Left cardiac atrium (tissue), 4 donors: ENCODE results near the gene MRM1. TPM values are rescaled to one million over a fixed set of nuclear protein-coding genes. Genes with fewer than 3 reads are reported as not detected.
A peak's percentile ranks its signal among the peaks of the same experiment; 100 is the strongest.
"Not testable (repeated sequence)": the region's sequence is repeated elsewhere in the genome, so short reads cannot be mapped to it uniquely, and the experiment has no call there.

Experiments used
- ATAC-seq, 2 donors: fragments of 200-7000 bp; cut with Tn5 transposase; one replicate each; pipeline ENCODE4 v1.9.1; 2020; ENCODE audit warnings: mild to moderate bottlenecking in 2 of 2, moderate library complexity in 2 of 2
- DNase-seq: peaks from one replicate; pipeline ENCODE4 v3.0.0-alpha.2; 2020
- intact Hi-C, 2 donors: fragments of 100-400 bp; cut with DNase I; formaldehyde crosslinking; loops; one replicate each; pipeline versions ENCODE4 v1.14.1 to v1.15.1; 2022 to 2023
- total RNA-seq, 2 donors: library from RNA; stranded (reverse); fragmentation: NEBNext Ultra II Directional; extraction: Animal tissue kit (Norgen Biotek cat#: 25700); gene quantifications; one replicate each; pipeline ENCODE4 v1.2.1, GENCODE V29; 2021
- donor health status: DM: no; HTN: yes; CAD: no.
- donor health status: DM: no; HTN: yes; CAD: no; lungs with severe emphysema.
- donor health status: DM: yes; HTN: yes; CAD: no.
- donor health status: Dilated cardiomyopathy.

Gene MRM1
- total RNA-seq, 2 donors from 2014 or later = 3.8 to 6.8 TPM

DNA sequence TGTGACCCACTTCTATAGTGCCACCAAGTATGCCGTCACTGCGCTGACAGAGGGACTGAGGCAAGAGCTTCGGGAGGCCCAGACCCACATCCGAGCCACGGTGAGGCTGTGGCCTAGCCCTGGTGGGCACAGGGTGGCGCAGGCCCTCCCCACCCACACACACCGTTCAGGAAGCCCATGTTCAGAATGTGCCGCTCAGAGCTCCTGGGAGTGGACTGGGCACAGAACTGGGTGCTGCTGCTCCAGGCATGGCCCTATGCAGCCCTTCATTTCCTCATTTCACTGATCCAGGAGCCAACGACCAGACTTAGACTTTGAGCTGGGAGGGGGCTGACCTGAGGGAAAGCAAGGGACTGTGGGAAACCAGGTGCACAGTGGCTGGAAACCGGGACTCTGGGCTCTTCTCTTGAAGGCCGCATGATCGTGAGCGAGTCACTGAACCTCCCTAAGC lies 2.4 kb upstream of the MRM1 start:
- ATAC-seq (no peak), DNase-seq (no peak)
- intact Hi-C loops = no loop called here

DNA sequence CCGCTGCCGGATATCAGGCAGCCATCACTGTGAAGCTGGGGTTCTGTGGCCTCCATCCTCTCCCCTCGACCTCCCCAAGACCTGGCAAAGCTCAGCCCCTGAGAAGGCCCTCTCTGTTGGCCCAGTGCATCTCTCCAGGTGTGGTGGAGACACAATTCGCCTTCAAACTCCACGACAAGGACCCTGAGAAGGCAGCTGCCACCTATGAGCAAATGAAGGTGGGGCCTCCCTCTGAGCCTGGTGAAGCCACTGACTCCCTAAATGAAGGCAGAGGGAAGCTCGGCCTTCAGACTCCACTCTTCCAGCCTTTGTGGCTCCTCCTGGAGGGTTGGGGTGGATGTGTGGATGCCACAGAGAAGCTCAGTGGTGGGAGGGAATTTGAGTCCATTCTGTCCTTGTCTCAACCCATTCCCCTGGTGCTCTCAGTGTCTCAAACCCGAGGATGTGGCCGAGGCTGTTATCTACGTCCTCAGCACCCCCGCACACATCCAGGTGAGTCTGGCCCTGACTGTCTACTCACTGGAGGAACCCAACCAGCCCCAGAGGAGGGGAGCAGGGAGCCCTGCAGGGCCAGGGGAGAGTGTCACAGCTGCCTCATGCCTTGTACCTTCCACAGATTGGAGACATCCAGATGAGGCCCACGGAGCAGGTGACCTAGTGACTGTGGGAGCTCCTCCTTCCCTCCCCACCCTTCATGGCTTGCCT lies 1.7 kb upstream of the MRM1 start:
- intact Hi-C loops = no loop called here
- DNase-seq (no peak), ATAC-seq (no peak)

GRCh38 chr17:36600465-36600864 lies 918 bp upstream of the MRM1 start:
- DNase-seq (no peak), ATAC-seq (no peak)
- intact Hi-C loops = no loop called here

DNA sequence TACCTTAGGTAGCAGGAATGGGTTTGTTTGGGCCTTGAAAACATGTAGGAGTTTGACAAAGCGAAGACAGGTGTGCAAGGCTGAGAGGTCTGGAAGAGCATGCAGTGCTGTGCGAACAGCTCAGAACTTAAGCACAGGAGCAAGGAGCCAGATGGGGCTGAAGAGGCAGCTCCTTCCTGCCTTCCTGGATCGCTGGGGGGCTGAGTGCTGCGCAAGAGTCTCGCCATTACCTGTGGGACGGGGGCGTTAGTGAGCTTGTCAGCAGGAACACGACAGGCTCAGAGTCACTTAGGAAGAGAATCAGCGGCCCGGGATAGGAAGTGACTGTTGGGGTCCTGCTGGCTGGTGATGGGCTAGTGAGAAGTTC lies 464 bp upstream of the MRM1 start:
- intact Hi-C loops = no loop called here
- ATAC-seq (peak in 1 of 2 donors; percentile 7), DNase-seq (no peak)

DNA sequence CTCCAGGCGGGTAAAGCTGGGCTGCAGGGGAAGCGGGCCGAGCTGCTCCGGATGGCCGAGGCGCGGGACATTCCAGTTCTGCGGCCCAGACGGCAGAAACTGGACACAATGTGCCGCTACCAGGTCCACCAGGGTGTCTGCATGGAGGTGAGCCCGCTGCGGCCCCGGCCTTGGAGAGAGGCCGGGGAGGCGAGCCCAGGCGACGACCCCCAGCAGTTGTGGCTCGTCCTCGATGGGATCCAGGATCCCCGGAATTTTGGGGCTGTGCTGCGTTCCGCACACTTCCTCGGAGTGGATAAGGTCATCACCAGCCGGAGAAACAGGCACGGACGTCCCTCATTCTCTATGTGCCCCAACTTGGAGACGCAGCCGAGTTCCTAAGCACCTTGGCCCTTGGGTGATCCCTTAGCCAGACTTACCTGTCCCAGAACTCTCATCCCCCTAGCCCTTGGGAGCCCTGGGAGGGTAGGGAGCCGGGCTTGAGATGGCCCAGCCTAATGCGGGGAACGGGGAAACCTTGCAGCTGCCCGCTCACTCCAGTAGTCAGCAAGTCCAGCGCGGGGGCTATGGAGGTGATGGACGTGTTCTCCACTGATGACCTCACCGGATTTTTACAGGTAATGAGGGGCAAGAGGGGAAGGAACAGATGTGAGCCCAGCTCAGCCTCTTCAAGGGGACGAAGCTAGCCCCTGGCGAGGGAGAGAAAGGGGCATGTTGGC lies 806 bp downstream of the MRM1 start:
- ATAC-seq = peak in 1 of 2 donors; percentile 46
- intact Hi-C loops = no loop called here
- DNase-seq = no peak

GRCh38 chr17:36602924-36603384 lies 1.6 kb downstream of the MRM1 start:
- intact Hi-C loops = no loop called here
- ATAC-seq = peak in 1 of 2 donors; percentile 10

GRCh38 chr17:36605028-36605427 lies 3.6 kb downstream of the MRM1 start:
- ATAC-seq, DNase-seq, intact Hi-C loops: not testable (repeated sequence)

More at GRCh38 chr17:36602924-36603384, 1.6 kb downstream of the MRM1 start:
- peak; percentile 56 for DNase-seq

DNA sequence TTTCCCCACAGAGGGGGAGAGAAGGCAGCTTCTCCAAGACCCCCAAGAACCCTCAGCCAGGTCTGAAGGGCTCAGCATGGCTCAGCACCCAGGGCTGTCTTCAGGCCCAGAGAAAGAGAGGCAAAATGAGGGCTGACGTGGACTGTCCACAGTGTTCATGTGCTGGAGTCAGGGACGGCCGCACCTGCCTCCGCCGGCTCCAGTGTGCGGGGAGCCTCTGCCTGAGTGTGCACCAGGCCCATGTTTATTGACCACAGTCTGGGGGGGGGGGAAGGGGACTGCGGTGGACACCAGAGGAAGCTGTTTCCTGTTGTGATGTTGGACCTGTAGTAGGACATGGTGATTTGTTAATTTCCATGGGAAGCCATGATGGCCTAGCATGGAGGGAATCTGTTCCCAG lies 6.9 kb downstream of the MRM1 start:
- intact Hi-C loops = no loop called here
- DNase-seq (no peak), ATAC-seq (no peak)

- DNase-seq (peak; percentile 42), ATAC-seq (peak; percentile 61 to 64)
- intact Hi-C loops = no loop called here
Observed at GRCh38 chr17:36608794-36609497, 7.6 kb downstream of the MRM1 start.

DNA sequence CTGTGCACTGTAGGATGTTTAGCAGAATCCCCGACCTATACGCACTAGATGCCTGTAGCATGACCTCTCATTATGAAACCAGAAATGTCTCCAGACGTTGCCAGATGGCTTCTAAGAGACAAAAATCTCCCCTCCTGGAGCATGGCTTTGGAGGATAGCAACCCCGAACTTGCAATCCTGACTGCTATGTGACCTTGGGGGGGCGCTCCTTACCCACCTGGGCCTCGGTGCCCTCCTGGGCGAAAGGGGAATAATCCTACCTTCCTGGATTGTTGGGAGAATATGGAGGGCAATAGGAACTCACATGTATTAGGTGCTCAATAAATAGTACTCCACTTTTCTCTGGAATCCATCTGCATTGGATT lies 8.1 kb downstream of the MRM1 start:
- intact Hi-C loops = no loop called here
- DNase-seq (no peak), ATAC-seq (no peak)

DNA sequence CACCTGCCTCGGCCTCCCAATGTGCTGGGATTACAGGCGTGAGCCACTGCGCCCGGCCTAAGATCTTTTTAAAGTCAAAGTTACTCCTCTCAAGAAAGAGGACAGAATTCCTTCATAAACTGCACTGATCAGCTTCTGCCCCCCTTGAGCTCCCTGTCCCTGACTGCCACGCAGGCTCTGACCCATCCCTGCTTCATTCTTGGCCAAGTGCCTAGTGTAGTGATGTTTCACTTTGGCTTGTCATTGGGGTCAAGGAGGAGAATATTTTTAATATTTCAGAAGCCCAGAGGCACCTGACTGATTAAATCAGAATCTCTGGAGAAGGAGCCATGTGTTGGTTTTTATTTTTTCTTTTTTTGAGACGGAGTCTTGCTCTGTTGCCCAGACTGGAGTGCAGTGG lies 9.1 kb downstream of the MRM1 start:
- no peak for ATAC-seq
- DNase-seq = no peak
- intact Hi-C loops = no loop called here

DNA sequence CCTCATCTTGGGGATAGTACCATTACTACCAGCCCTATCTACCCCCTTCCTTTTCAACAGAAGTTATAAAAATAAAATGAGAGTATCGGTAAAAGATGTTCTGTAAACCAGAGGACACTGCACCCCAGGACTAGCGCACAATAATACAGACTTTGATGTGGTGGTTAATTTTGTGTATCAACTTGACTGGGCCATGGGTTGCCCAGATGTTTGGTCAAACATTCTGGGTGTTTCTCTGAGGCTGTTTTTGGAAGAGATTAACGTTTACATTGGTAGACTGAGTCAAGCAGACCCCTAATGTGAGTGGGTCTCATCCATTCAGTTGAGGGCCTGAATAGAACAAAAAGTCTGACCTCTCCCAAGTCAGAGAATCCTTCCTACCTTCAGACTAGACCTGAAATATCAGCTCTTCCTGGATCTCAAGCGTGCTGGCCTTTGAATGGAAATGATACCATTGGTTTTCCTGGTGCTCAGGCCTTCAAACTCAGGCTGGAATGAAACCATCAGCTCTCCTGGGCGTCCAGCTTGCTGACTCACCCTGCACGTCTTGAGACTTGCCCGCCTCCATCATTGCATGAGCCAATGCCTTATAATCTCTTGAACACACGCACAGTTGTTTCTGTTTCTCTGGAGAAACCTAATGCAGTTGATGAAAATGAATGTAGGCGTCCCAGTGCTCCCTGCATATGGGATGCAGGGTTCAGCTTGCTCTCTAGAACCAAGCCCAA lies 10.1 kb downstream of the MRM1 start:
- intact Hi-C loops = no loop called here
- peak in 1 of 2 donors; percentile 40 for ATAC-seq

GRCh38 chr17:36612323-36612722 lies 10.9 kb downstream of the MRM1 start:
- intact Hi-C loops = no loop called here
- ATAC-seq (no peak), DNase-seq (no peak)

More for the DNA sequence above, 10.1 kb downstream of the MRM1 start:
- no peak for DNase-seq

- ATAC-seq = no peak
Observed at GRCh38 chr17:36613155-36613554, 11.8 kb downstream of the MRM1 start.

DNA sequence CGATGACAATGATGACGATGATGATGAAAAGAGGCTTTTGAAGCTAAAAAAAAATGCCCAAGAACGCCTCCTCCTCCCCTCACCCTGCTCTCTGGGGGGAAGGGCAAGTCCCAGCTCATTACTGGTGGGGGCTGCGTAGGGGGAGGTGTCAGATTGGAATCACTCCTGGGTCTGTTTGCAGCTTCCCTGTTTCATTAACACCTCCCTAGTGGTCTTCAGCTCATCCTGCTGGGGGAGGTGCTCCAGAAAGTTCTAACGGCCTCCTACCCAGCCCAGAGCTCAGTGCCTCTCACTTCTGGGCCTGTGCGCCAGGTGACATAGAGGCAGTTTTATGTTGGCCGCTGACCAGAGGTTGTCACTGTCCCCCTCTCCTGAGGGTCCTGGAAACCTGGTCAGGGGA lies 12.7 kb downstream of the MRM1 start:
- intact Hi-C loops = no loop called here
- DNase-seq (no peak), ATAC-seq (no peak)

More at GRCh38 chr17:36613155-36613554, 11.8 kb downstream of the MRM1 start:
- intact Hi-C loops = no loop called here
- DNase-seq = no peak

DNA sequence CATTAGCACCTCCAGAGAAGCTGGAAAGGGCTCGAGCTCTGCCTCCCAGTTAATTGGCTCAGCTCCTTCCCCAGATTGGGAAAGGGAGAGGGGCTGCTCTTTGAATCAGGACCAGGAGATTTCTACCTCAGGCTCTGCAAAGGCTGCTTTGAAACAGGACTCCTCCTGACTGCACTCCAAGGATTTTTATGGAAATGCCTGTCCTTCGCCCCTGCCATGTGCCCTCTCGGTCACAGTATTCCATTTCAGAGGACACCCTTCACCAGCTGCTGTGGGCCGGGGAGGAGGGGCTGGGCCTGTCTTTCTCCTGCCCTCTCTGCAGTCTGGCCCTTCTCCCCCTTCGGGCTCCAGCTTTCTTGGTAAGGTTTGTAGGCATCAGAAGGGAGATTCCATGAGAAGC lies 13.6 kb downstream of the MRM1 start:
- DNase-seq = no peak
- intact Hi-C loops = no loop called here
- ATAC-seq = no peak

GRCh38 chr17:36616061-36617029 lies 15.0 kb downstream of the MRM1 start:
- no peak for DNase-seq
- intact Hi-C loops = no loop called here
- no peak for ATAC-seq

GRCh38 chr17:36617773-36618172 lies 16.4 kb downstream of the MRM1 start:
- no peak for ATAC-seq
- intact Hi-C loops = no loop called here

More at GRCh38 chr17:36617773-36618172, 16.4 kb downstream of the MRM1 start:
- no peak for DNase-seq
